GM18873 (cell line): ENCODE measurements around the gene GTF3C4.

Experiments
- ATAC-seq: cut with Tn5 transposase; IDR thresholded peaks from one replicate; pipeline ENCODE4 v1.9.1; 2021; ENCODE audit warnings: mild to moderate bottlenecking, moderate library complexity, moderate number of reproducible peaks; ENCODE audit not compliant: unreplicated experiment, low FRiP score

GTF3C4 gene

DNA sequence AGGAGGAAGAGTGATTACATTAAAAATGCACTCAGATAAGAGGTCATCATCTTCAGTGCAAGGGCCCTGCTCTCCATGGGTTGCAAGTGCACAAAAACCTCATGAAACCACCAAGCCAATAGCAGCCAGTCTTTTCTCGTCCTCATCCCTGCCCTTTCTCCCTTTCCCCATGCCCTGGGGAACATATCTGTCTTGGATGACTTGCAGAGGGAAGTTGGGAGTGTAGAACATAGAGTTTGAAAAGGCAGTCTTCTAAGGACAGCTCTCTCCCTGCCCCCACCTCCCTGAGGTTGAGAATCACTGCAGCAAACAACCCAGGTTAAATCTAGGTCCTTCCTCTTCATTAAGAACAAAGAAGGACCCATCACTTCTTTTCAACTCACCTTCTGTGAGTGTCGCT, 22.5 kb upstream of the GTF3C4 start:
- ATAC-seq: no peak

DNA sequence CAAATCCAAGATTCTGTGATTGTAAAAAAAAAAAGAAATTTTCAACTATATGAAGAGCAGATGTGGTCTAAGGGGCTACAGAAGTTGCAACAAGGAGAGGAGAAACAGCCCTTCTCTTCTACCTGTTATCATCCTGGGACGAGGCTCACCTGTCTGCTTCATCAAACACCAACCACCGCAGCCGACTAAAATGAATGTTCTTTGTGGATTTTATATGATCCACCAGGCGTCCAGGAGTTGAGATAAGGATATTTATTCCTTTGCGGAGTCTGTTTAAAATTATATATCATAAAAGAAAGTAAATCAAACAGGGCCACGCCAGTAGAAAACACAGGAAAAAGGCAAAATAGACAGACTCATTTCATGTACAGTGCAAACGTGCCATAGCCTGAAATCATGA, 22.0 kb upstream of the GTF3C4 start:
- ATAC-seq: no peak

- ATAC-seq: no peak
Measured at GRCh38 chr9:132648685-132649084, 21.6 kb upstream of the GTF3C4 start.

DNA sequence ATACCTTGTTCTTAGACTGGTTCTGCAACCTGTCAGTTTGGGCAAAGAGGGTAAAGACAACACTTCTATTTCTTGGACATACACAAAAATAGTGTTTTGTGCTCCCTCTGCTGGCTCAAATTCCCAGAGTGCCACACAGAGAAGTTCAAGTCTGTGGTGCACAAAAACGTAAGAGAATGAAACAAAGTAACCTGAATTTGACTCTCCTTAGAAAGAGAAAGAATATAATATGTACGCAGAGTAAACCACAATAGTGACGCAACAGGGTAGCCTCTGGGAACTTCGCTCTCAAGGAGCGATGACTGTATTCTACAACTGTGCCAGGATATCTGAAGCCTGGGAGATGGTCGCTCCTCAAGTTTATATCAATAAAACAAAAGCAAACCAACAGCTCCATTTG, 19.0 kb upstream of the GTF3C4 start:
- ATAC-seq: no peak

- no peak for ATAC-seq
Measured at GRCh38 chr9:132656299-132656698, 14.0 kb upstream of the GTF3C4 start.

- ATAC-seq: no peak
Measured at GRCh38 chr9:132662152-132662945, 7.9 kb upstream of the GTF3C4 start.

- no peak for ATAC-seq
Measured at GRCh38 chr9:132663117-132663516, 7.1 kb upstream of the GTF3C4 start.

GRCh38 chr9:132663851-132664250, 6.4 kb upstream of the GTF3C4 start:
- no peak for ATAC-seq

DNA sequence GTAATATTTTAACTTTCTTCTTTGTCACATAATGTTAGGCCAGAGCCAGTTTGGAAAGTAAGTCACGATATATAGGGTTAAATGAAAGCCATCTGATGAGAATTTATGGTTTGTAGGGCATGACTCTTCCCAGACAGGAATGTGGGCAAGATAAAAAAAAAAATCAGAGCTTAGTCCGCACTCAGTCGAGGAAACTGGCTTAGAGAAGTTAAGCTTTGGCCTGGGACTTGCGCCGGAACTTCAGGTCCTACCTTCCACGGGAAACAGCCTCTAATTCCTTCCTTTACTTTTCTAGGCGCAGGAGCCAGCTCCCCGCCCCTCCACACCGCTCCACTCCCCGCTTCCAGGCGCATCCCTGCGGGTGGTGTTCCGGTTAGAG, 956 bp upstream of the GTF3C4 start:
- ATAC-seq: no peak

- ATAC-seq: peak; percentile 45
Measured at GRCh38 chr9:132669698-132670456, 387 bp upstream of the GTF3C4 start, which contains the start of gene DDX31. TSS of gene DDX31 (minus strand) at chr9:132669983. CDS start at chr9:132669934, 49 bp downstream.

- no peak for ATAC-seq
Measured at GRCh38 chr9:132671620-132672412, 1.6 kb downstream of the GTF3C4 start.

- no peak for ATAC-seq
Measured at GRCh38 chr9:132672413-132672690, 2.1 kb downstream of the GTF3C4 start.

GRCh38 chr9:132673355-132673754, 3.1 kb downstream of the GTF3C4 start:
- no peak for ATAC-seq

DNA sequence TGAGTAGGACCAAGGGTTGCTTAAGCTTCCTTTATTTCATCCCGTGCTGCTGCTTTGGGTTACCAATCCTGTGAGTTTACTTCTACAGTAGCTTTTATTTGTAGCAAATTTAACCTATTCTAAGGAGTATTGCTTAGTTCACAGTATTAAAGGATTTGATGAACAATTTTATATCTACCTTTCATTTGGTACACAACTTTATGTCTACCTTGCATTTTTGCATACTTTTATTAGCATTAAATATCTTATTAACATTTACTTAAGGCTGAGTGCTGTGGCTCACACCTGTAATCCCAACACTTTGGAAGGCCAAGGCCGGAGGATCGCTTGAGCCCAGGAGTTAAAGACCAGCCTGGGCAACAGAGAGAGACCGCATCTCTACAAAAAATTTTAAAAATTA, 4.2 kb downstream of the GTF3C4 start:
- no peak for ATAC-seq

GRCh38 chr9:132677976-132678375, 7.7 kb downstream of the GTF3C4 start:
- ATAC-seq: no peak

DNA sequence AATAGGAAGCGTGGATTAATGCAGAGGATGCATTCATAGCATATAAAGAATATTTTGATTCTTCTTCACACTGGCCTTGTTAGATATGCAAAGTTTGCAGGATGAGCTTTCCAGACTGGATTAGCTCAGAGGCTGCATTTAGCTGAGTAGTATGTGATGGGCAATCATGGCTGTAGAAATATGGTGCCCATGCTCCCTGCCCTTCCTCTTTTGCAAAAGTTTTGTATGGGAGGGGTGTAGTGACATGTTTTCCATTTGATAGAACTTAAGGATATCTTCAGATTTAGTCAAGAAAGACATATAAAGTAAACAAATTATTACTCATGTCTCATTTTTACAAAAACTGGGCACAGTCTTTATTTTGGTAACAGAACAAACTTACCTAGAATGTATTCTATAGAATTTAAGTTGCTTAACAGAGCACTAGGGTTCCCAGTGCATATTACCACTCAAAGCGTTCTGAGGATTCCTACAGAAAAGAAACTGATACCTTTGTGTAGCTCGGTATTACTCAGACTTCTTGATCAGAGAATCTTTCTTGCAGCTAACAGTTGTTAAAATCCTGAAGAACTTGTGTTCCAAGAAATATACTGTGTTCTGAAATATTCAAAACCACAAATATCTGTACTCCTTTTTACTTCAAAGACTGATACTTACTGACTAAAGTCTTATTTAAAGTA, 9.8 kb downstream of the GTF3C4 start:
- ATAC-seq: no peak

DNA sequence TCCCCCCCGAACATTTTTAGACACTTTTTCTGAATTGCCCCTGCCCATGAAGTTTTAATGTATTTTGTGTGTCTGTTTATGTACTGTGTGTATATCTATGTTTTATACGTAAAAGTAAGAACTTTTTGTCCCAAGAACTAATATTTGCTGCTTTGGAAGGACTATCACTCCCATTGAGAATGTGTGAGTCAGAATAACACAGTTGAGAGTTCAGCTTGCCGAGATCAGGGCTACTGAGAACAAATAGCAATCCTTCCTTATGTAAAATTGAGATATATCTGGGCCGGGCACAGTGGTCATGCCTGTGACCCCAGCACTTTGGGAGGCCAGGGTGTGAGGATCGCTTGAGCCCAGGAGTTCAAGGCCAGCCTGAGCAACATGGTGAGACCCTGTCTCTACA, 11.3 kb downstream of the GTF3C4 start:
- ATAC-seq: no peak

DNA sequence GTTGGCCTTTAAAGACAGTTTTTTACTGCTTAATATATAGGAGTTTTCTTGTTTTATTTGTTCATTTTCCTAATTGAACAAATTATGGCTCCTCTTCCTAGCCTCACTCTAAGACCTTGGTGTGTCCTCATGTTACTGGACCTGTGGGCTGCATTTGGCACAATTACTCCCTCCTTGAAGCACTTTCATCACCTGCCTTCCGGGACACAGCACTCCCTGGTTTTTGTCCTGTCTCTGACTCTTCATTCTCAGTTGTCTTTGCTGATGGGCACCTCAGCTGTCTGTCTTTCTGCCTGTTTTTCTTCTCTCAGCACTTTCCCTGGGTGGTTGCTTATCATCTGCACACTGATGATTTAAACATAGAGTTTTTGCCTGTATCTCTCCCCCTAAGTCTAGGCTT, 13.6 kb downstream of the GTF3C4 start:
- ATAC-seq: no peak

DNA sequence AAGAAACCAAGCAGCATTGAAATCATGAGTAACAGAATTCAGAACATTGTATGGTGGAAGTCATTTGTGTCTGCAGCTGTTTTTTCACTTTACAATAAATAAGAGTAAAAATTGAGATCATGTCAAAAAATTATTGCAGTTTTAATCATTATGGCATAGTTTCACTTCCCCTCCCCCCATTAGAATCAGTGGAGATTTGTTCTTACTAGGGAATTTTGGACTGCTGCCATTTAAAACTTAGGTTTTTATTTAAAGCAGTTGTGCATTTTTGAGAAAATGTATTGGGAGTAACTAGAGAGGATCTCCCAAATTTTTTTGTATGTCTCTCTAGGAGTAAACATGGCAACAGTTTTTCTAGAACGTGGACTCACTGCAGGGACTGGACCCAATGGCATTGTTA, 20.4 kb downstream of the GTF3C4 start:
- ATAC-seq: no peak

DNA sequence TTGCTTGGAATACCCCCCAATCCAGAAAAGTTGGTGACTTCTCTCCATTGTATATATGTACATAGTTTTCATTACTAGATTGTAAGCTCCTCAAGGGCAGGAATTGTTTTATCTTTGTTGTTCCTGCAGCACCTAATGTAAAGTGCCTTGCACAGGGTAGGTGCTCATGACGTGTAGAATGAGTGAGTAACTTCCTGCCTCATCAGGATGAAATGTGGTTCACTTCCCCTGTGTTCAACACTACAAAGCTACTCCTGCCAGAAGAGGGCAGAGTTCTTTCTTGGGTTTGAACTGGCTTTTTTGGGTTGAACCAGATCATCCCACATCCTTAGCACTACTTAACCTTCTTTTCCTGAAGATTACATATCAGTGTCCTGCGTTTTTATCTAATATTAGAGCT, 23.9 kb downstream of the GTF3C4 start:
- ATAC-seq: no peak

GRCh38 chr9:132697230-132697629, 27.0 kb downstream of the GTF3C4 start:
- no peak for ATAC-seq
